SK-N-SH (cell line): Measurements from ENCODE around the gene DLG1. TPM values are rescaled to one million over a fixed set of nuclear protein-coding genes. Genes with fewer than 3 reads are reported as not detected.

ENCODE experiments used
- CTCF ChIA-PET: fragments of 300-600, 350-600 bp; formaldehyde crosslinking; extraction: SDS; loops from one replicate; lab custom pipeline; 2021; lab: Yijun Ruan, JAX
- POLR2A ChIA-PET: fragments of 350-600 bp; sonication (Branson Sonifier 250); formaldehyde crosslinking; extraction: SDS; loops from one replicate; lab custom pipeline; 2020; ENCODE audit warnings: antibody characterized with exemption, inconsistent platforms; lab: Yijun Ruan, JAX
- DNase-seq: peaks from one replicate; pipeline ENCODE4 v3.0.0; 2012
- H2AFZ ChIP-seq: fragments of 200-600 bp; sonication (generic); 2 replicates; pipeline ENCODE4 v1.8.1; 2016; ENCODE audit warnings: antibody characterized with exemption, mild to moderate bottlenecking, low read depth
- H3F3A ChIP-seq: fragments of 200-600 bp; sonication (generic); replicated peaks from 2 replicates; pipeline ENCODE3; 2016; ENCODE audit warnings: antibody characterized with exemption, mild to moderate bottlenecking; ENCODE audit not compliant: insufficient read depth
- H3K27ac ChIP-seq, 2 experiments: fragments of 200-500 bp in 1 of 2; fragments of 200-600 bp in 1 of 2; sonication (Bioruptor generic) in 1 of 2; sonication (generic), shearing (Covaris generic) in 1 of 2; 2 replicates each; pipeline versions ENCODE4 v1.5.1 to v1.6.1; 2014 to 2016; ENCODE audit warnings: low read depth in 2 of 2, inconsistent platforms in 1 of 2, low read length in 1 of 2, mild to moderate bottlenecking in 1 of 2, mixed read lengths in 1 of 2
- H3K27me3 ChIP-seq: fragments of 200-600 bp; sonication (generic), shearing (Covaris generic); 2 replicates; pipeline ENCODE4 v1.6.1; 2016; ENCODE audit warnings: mixed run types; ENCODE audit not compliant: insufficient read depth
- H3K36me3 ChIP-seq, 2 experiments: fragments of 200-500 bp in 1 of 2; fragments of 200-600 bp in 1 of 2; sonication (Bioruptor generic) in 1 of 2; sonication (generic) in 1 of 2; replicated peaks in 1 of 2; 2 replicates each; pipeline versions ENCODE3 to v1.5.1; 2014 to 2016; ENCODE audit warnings: low read length in 1 of 2, mild to moderate bottlenecking in 1 of 2; ENCODE audit not compliant: insufficient read depth in 2 of 2, control insufficient read depth in 1 of 2
- H3K4me1 ChIP-seq, 2 experiments: fragments of 200-500 bp in 1 of 2; fragments of 200-600 bp in 1 of 2; sonication (Bioruptor generic) in 1 of 2; sonication (generic), shearing (Covaris generic) in 1 of 2; 2 replicates each; pipeline versions ENCODE4 v1.5.1 to v1.6.1; 2014 to 2016; ENCODE audit warnings: low read depth in 1 of 2, low read length in 1 of 2, mixed run types in 1 of 2; ENCODE audit not compliant: insufficient read depth in 2 of 2, control insufficient read depth in 1 of 2
- H3K4me2 ChIP-seq: fragments of 200-600 bp; sonication (generic), shearing (Covaris generic); 2 replicates; pipeline ENCODE4 v1.6.1; 2017; ENCODE audit warnings: mixed run types
- H3K4me3 ChIP-seq, 2 experiments: fragments of 200-500 bp in 1 of 2; fragments of 200-600 bp in 1 of 2; sonication (Bioruptor generic) in 1 of 2; sonication (generic), shearing (Covaris generic) in 1 of 2; 2 replicates each; pipeline versions ENCODE4 v1.5.1 to v1.8.1; 2014 to 2016; ENCODE audit warnings: low read depth in 2 of 2, inconsistent platforms in 1 of 2, low read length in 1 of 2, mild to moderate bottlenecking in 1 of 2, mixed read lengths in 1 of 2, moderate library complexity in 1 of 2
- H3K79me2 ChIP-seq: fragments of 200-600 bp; sonication (generic); 2 replicates; pipeline ENCODE4 v1.8.1; 2017; ENCODE audit warnings: mild to moderate bottlenecking; ENCODE audit not compliant: insufficient read depth
- H3K9ac ChIP-seq: fragments of 200-600 bp; sonication (generic); 2 replicates; pipeline ENCODE4 v1.6.1; 2017; ENCODE audit warnings: mixed run types
- H3K9me2 ChIP-seq: fragments of 200-600 bp; sonication (generic); 2 replicates; pipeline ENCODE4 v1.6.1; 2017; ENCODE audit warnings: mixed run types
- H3K9me3 ChIP-seq: fragments of 200-600 bp; sonication (generic); 2 replicates; pipeline ENCODE4 v1.6.1; 2017; ENCODE audit warnings: mixed run types, mild to moderate bottlenecking, moderate library complexity
- H4K20me1 ChIP-seq: fragments of 200-600 bp; sonication (generic); 2 replicates; pipeline ENCODE4 v1.6.1; 2017; ENCODE audit warnings: mild to moderate bottlenecking, mixed run types; ENCODE audit not compliant: insufficient read depth
- CHD2 ChIP-seq: fragments of 150-350 bp; IDR thresholded peaks from 2 replicates; pipeline ENCODE4 v1.6.1; 2018; ENCODE audit warnings: low read length; ENCODE audit not compliant: partially characterized antibody
- EZH2phosphoT487 ChIP-seq: fragments of 200-600 bp; sonication (generic); IDR thresholded peaks from 2 replicates; pipeline ENCODE4 v1.6.1; 2017; ENCODE audit warnings: low read depth, mixed run types, mild to moderate bottlenecking, antibody characterized with exemption, moderate library complexity, borderline replicate concordance
- FOSL2 ChIP-seq: IDR thresholded peaks from 2 replicates; pipeline ENCODE4 v1.4.0; 2012; ENCODE audit warnings: low read depth, mild to moderate bottlenecking, moderate library complexity, borderline replicate concordance
- FOXJ3 ChIP-seq: sonication (generic); formaldehyde crosslinking; IDR thresholded peaks from 2 replicates; pipeline ENCODE4 v1.5.1; 2020; ENCODE audit warnings: mild to moderate bottlenecking, missing genetic modification reagents
- FOXM1 ChIP-seq: IDR thresholded peaks from 2 replicates; pipeline ENCODE4 v1.4.0; 2012; ENCODE audit warnings: low read depth, mild to moderate bottlenecking
- JUND ChIP-seq: IDR thresholded peaks from 2 replicates; pipeline ENCODE4 v1.4.0; 2012
- MXI1 ChIP-seq: IDR thresholded peaks from 2 replicates; pipeline ENCODE4 v1.6.1; 2012; ENCODE audit warnings: mild to moderate bottlenecking, low read depth, low read length, improper control_type of control experiment
- POLR2AphosphoS5 ChIP-seq: IDR thresholded peaks from 2 replicates; pipeline ENCODE4 v1.6.1; 2012; ENCODE audit warnings: low read depth, low read length
- RFX5 ChIP-seq: IDR thresholded peaks from 2 replicates; pipeline ENCODE4 v1.6.1; 2012; ENCODE audit warnings: mild to moderate bottlenecking, improper control_type of control experiment, low read length
- RXRA ChIP-seq: IDR thresholded peaks from 2 replicates; pipeline ENCODE4 v1.4.0; 2012; ENCODE audit warnings: low read depth, mild to moderate bottlenecking, borderline replicate concordance
- SIN3A ChIP-seq: IDR thresholded peaks from 2 replicates; pipeline ENCODE4 v1.6.1; 2012; ENCODE audit warnings: low read depth, mild to moderate bottlenecking, low read length, moderate library complexity, borderline replicate concordance
- TAF1 ChIP-seq: IDR thresholded peaks from 2 replicates; pipeline ENCODE4 v1.6.1; 2012; ENCODE audit warnings: low read depth, mild to moderate bottlenecking, low read length, moderate library complexity, borderline replicate concordance
- TCF12 ChIP-seq: IDR thresholded peaks from 2 replicates; pipeline ENCODE4 v1.4.0; 2012
- WGBS: methylation state at CpG from one replicate; pipeline ENCODE4 v1.1.6; 2017; ENCODE audit warnings: low lambda C conversion rate; 5-methylcytosine and 5-hydroxymethylcytosine counted together
- polyA plus RNA-seq, 3 experiments: library from polyadenylated mRNA; depleted of rRNA; stranded (reverse); fragments of >200 nt; gene quantifications; 2 replicates each; pipeline ENCODE4 v1.2.3, GENCODE V29; 2012
- TF ChIP-seq, protein P1 (sequence below): fragments of 150-350 bp; IDR thresholded peaks from 2 replicates; pipeline ENCODE4 v1.6.1; 2016; ENCODE audit warnings: mild to moderate bottlenecking, low read depth, low read length
- TF ChIP-seq, protein P2 (sequence below): IDR thresholded peaks from 2 replicates; pipeline ENCODE4 v1.6.1; 2012; ENCODE audit warnings: mild to moderate bottlenecking, low read depth, low read length, moderate library complexity
- TF ChIP-seq, protein P3 (sequence below): IDR thresholded peaks from 2 replicates; pipeline ENCODE4 v1.4.0; 2012; ENCODE audit warnings: low read depth, borderline replicate concordance

DLG1 gene
- polyA plus RNA-seq, 1 of the 3 experiments (the other 2 are of a cell fraction): 16.5 TPM

DNA sequence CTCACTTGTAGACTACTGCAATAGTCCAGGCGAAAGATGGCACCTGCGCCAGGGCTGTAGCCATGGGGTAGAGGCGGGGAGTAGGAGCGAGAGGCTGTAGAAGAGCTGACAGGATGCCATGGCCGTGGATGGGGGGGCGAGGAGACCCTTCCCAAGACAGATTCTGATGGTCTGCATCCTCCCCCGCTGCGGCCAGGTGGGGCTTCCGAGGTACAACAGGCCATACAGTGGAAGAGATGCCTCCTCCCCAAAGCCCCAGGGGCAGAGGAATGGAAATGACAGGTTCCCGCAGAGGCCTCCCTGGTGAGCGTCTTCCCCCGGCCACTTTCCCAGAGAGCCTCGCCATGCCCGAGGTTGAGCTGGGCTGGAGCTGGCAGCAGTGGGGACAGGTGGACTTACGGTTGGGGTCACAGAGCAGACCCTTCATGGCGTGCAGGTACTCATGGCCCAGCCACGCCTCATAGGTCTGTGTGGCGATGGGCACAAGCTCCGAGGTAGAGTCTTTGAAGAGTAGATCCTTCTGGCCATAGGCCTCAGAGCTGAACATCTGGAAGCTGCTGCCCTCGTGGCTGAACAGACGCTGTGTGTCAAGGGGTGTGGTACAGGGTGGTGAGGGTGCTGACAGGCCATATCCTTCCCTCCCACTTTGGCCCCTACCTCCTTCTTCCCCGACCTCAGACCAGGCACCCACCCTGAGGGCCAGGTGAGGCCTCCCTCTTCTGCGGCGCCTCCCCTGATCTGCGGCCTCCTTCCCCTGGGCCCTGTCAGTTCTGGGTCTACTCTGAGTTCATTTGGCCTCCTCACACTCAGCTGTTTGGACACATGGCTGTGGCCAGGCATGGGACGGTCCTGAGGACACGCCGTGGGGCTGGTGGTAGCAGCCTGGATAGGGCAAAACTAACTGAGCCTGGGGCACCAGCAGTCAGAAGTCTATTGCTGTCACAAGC lies 282.3 kb downstream of the DLG1 start (continued):
- TF ChIP-seq CHD2: no peak
- no peak for TF ChIP-seq TAF1
- TF ChIP-seq FOXM1: no peak
- no peak for TF ChIP-seq SIN3A
- no peak for TF ChIP-seq RXRA
- TF ChIP-seq EZH2phosphoT487: no peak

DNA sequence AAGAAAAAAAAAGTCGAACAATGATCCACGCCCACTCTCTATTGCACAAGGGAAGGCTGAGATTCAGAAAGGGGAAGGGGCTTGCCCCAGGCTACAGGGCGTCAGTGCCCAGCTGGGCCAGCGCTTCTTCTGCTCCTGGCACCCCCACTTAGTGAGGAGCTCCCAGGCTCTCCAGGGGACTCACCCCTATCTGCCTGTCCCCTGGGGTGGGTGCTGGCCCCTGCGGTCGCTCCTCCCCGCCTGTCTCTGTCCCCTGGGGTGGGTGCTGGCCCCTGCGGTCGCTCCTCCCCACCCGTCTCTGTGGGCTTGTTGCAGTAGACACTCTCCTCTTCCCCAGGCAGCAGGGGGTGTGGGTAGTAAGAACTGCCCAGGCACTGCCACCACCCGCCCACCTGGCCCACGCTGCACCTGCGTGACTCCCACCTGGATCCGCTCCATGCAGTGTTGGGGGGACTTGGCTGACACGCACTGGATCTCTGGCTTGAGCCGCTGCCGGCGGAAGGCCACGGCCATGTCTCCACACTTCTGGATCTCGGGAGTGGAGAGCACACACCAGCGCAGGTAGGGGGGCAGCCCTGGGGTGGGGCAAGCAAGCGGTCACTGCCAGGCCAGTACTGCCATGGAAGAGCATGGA lies 283.4 kb downstream of the DLG1 start:
- H3K9me3 ChIP-seq: no peaks in the 10 kb centered on the region
- TF ChIP-seq FOXJ3 (CRISPR knock-in tag) (no peak), RFX5 (no peak), FOSL2 (no peak), TCF12 (no peak), POLR2AphosphoS5 (no peak), MXI1 (no peak), EZH2phosphoT487 (no peak), JUND (no peak), FOXM1 (no peak)
- TF ChIP-seq, protein P1, sequence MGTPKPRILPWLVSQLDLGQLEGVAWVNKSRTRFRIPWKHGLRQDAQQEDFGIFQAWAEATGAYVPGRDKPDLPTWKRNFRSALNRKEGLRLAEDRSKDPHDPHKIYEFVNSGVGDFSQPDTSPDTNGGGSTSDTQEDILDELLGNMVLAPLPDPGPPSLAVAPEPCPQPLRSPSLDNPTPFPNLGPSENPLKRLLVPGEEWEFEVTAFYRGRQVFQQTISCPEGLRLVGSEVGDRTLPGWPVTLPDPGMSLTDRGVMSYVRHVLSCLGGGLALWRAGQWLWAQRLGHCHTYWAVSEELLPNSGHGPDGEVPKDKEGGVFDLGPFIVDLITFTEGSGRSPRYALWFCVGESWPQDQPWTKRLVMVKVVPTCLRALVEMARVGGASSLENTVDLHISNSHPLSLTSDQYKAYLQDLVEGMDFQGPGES: no peak
- TF ChIP-seq, protein P2, sequence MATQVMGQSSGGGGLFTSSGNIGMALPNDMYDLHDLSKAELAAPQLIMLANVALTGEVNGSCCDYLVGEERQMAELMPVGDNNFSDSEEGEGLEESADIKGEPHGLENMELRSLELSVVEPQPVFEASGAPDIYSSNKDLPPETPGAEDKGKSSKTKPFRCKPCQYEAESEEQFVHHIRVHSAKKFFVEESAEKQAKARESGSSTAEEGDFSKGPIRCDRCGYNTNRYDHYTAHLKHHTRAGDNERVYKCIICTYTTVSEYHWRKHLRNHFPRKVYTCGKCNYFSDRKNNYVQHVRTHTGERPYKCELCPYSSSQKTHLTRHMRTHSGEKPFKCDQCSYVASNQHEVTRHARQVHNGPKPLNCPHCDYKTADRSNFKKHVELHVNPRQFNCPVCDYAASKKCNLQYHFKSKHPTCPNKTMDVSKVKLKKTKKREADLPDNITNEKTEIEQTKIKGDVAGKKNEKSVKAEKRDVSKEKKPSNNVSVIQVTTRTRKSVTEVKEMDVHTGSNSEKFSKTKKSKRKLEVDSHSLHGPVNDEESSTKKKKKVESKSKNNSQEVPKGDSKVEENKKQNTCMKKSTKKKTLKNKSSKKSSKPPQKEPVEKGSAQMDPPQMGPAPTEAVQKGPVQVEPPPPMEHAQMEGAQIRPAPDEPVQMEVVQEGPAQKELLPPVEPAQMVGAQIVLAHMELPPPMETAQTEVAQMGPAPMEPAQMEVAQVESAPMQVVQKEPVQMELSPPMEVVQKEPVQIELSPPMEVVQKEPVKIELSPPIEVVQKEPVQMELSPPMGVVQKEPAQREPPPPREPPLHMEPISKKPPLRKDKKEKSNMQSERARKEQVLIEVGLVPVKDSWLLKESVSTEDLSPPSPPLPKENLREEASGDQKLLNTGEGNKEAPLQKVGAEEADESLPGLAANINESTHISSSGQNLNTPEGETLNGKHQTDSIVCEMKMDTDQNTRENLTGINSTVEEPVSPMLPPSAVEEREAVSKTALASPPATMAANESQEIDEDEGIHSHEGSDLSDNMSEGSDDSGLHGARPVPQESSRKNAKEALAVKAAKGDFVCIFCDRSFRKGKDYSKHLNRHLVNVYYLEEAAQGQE: no peak
- TF ChIP-seq, protein P3, sequence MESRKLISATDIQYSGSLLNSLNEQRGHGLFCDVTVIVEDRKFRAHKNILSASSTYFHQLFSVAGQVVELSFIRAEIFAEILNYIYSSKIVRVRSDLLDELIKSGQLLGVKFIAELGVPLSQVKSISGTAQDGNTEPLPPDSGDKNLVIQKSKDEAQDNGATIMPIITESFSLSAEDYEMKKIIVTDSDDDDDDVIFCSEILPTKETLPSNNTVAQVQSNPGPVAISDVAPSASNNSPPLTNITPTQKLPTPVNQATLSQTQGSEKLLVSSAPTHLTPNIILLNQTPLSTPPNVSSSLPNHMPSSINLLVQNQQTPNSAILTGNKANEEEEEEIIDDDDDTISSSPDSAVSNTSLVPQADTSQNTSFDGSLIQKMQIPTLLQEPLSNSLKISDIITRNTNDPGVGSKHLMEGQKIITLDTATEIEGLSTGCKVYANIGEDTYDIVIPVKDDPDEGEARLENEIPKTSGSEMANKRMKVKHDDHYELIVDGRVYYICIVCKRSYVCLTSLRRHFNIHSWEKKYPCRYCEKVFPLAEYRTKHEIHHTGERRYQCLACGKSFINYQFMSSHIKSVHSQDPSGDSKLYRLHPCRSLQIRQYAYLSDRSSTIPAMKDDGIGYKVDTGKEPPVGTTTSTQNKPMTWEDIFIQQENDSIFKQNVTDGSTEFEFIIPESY: no peak
- no peak overlapping the region for H3K4me2 ChIP-seq
- no peak overlapping the region for H3K27ac ChIP-seq
- no peaks in the 10 kb centered on the region for H4K20me1 ChIP-seq
- H3K4me1 ChIP-seq: peaks cover 0 to 14% of the 10 kb centered on the region in 2 experiments; a peak in 1 of 4 replicates
- H3K4me3 ChIP-seq: no peak overlapping the region
- no peaks in the 10 kb centered on the region for H3K79me2 ChIP-seq
- WGBS: 95% methylated on average over 20 of the region's 22 CpGs
- no peak overlapping the region for H2AFZ ChIP-seq
- ChIA-PET POLR2A (no interaction called here), CTCF (interaction anchor here (1.5 to 11.0 kb wide), 3 partner anchors 9 to 14 kb away, joined by 4 to 81 read pairs (median 11); partner anchors contain the start of gene MELTF)
- no peaks in the 10 kb centered on the region for H3K27me3 ChIP-seq
- H3K9me2 ChIP-seq: no peaks in the 10 kb centered on the region
- H3K36me3 ChIP-seq: no peaks in the 10 kb centered on the region
- peaks cover 2% of the 10 kb centered on the region for H3F3A ChIP-seq
- no peak overlapping the region for H3K9ac ChIP-seq
- DNase-seq: no peak
